Upper lobe of left lung (tissue), 6 donors: ENCODE results near the gene GPR153. TPM values are rescaled to one million over a fixed set of nuclear protein-coding genes. Genes with fewer than 3 reads are reported as not detected.

Source experiments
- ATAC-seq, 2 donors: fragments of 200-7000 bp; cut with Tn5 transposase; one replicate each; pipeline ENCODE4 v1.9.1; 2022; ENCODE audit warnings: mild to moderate bottlenecking in 2 of 2, moderate library complexity in 2 of 2; ENCODE audit not compliant: low FRiP score in 2 of 2
- DNase-seq, 2 donors: peaks; one replicate each; pipeline ENCODE4 v3.0.0-alpha.2; 2019 to 2020
- H3K27ac ChIP-seq, 4 donors: fragments of 200-600 bp; sonication (generic); one replicate each; pipeline ENCODE4 v1.5.1; 2016 to 2019
- H3K27me3 ChIP-seq, 4 donors: fragments of 200-600 bp; sonication (generic); one replicate each; pipeline ENCODE4 v1.5.1; 2017 to 2019
- H3K36me3 ChIP-seq, 4 donors: fragments of 200-600 bp; sonication (generic); one replicate each; pipeline ENCODE4 v1.5.1; 2016 to 2019
- H3K4me1 ChIP-seq, 4 donors: fragments of 200-600 bp; sonication (generic); one replicate each; pipeline ENCODE4 v1.5.1; 2018 to 2019
- H3K4me3 ChIP-seq, 4 donors: fragments of 200-600 bp; sonication (generic); one replicate each; pipeline ENCODE4 v1.5.1; 2017 to 2019; ENCODE audit warnings: mild to moderate bottlenecking in 2 of 4, moderate library complexity in 1 of 4
- H3K9me3 ChIP-seq, 4 donors: fragments of 200-600 bp; sonication (generic); one replicate each; pipeline ENCODE4 v1.5.1; 2018 to 2019
- CTCF ChIP-seq, 6 experiments: fragments of 450-650 bp in 4 of 6; fragments of 200-600 bp in 2 of 6; sonication (generic) in 2 of 6; IDR thresholded peaks; one replicate each; pipeline ENCODE4 v1.5.1; 2016 to 2019; ENCODE audit warnings: antibody characterized with exemption in 6 of 6
- EP300 ChIP-seq, 4 donors: sonication (generic); formaldehyde crosslinking; IDR thresholded peaks; one replicate each; pipeline ENCODE4 v1.5.1; 2017; ENCODE audit warnings: antibody characterized with exemption in 4 of 4, control low read depth in 2 of 4
- POLR2A ChIP-seq, 4 donors: fragments of 450-650 bp; IDR thresholded peaks; one replicate each; pipeline ENCODE4 v1.5.1; 2016 to 2017; ENCODE audit warnings: antibody characterized with exemption in 4 of 4, mild to moderate bottlenecking in 2 of 4
- POLR2AphosphoS5 ChIP-seq, 2 donors: sonication (generic); formaldehyde crosslinking; IDR thresholded peaks; one replicate each; pipeline ENCODE4 v1.5.1; 2017; ENCODE audit warnings: antibody characterized with exemption in 2 of 2
- WGBS, 2 donors: methylation state at CpG; one replicate each; pipeline ENCODE4 v1.1.5; 2017 to 2018; 5-methylcytosine and 5-hydroxymethylcytosine counted together
- total RNA-seq, 6 donors: library from RNA; depleted of rRNA in 4 of 6; stranded (reverse); fragments of >200 nt in 4 of 6; gene quantifications; one replicate each; pipeline versions ENCODE4 v1.1.0 to v1.2.1, GENCODE V29; 2016 to 2021
- donor health status: DM: no; HTN: no; CAD: no; lungs with moderate emphysema.
- donor health status: DM: no; HTN: yes; CAD: no; lungs with severe emphysema.

Gene GPR153
- total RNA-seq, 6 donors from 2014 or later: 2.4 to 25.7 (median 12.5) TPM

DNA sequence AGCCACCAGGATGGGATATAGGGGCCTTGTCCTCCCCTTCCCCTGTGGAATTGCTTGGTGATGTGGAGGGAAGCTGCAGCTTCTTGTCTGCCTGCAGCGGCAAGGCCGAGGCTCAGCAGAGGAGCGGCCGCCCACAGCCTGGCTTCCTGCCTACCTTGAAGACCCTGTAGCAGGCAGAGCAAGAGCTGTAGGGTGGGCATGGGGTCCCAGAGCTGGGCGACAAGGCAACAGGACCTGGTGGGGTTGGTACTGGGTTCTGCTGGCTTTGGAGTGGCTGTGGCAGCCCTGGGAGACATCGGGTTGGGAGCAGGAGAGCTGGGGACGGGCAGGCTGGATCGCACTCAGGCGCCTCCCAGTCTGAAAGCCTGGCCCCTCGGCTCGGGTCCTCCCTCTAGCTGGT, 5.7 kb upstream of the GPR153 start:
- Histone ChIP-seq H3K9me3 (no peaks in the 10 kb centered on the region), H3K27me3 (peaks cover 0 to 3% (median 0%) of the 10 kb centered on the region in 4 donors), H3K27ac (no peak overlapping the region), H3K4me3 (no peak overlapping the region), H3K36me3 (no peaks in the 10 kb centered on the region), H3K4me1 (peaks cover 2 to 11% (median 3%) of the 10 kb centered on the region in 4 donors)
- TF ChIP-seq EP300 (IDR thresholded peaks at IDR 0.05): no peak
- no peak for TF ChIP-seq POLR2A (IDR thresholded peaks at IDR 0.05)
- no peak for TF ChIP-seq CTCF (IDR thresholded peaks at IDR 0.05)
- TF ChIP-seq POLR2AphosphoS5 (IDR thresholded peaks at IDR 0.05): no peak
- peak in 1 of 2 donors; percentile 70 for DNase-seq
- ATAC-seq: no peak
- WGBS, 2 donors: 79 to 85% methylated on average over 11 of the region's 11 CpGs

GRCh38 chr1:6265151-6265550, 4.3 kb upstream of the GPR153 start:
- H3K27ac ChIP-seq: no peak overlapping the region
- WGBS, 2 donors: 88 to 100% methylated on average over 4 to 14 of the region's 15 CpGs
- H3K4me3 ChIP-seq: no peak overlapping the region
- H3K36me3 ChIP-seq: no peaks in the 10 kb centered on the region
- H3K4me1 ChIP-seq: peaks cover 13 to 17% (median 15%) of the 10 kb centered on the region in 4 donors
- no peak for DNase-seq
- H3K27me3 ChIP-seq: peaks cover 0 to 9% (median 3%) of the 10 kb centered on the region in 4 donors
- no peak for ATAC-seq
- no peak for TF ChIP-seq CTCF (IDR thresholded peaks at IDR 0.05)
- no peak for TF ChIP-seq POLR2AphosphoS5 (IDR thresholded peaks at IDR 0.05)
- no peak for TF ChIP-seq POLR2A (IDR thresholded peaks at IDR 0.05)
- no peak for TF ChIP-seq EP300 (IDR thresholded peaks at IDR 0.05)
- no peaks in the 10 kb centered on the region for H3K9me3 ChIP-seq

- H3K36me3 ChIP-seq: no peaks in the 10 kb centered on the region
- DNase-seq (no peak), ATAC-seq (no peak)
- peaks cover 22 to 28% (median 25%) of the 10 kb centered on the region in 4 donors for H3K4me1 ChIP-seq
- 73 to 78% methylated on average over 7 of the region's 7 CpGs for WGBS, 2 donors
- H3K9me3 ChIP-seq: no peaks in the 10 kb centered on the region
- H3K27ac ChIP-seq: peak overlapping the region in 2 of 4 donors; percentile 8 to 56
- no peak for TF ChIP-seq POLR2A (IDR thresholded peaks at IDR 0.05)
- no peak for TF ChIP-seq CTCF (IDR thresholded peaks at IDR 0.05)
- TF ChIP-seq EP300 (IDR thresholded peaks at IDR 0.05): no peak
- TF ChIP-seq POLR2AphosphoS5 (IDR thresholded peaks at IDR 0.05): no peak
- H3K27me3 ChIP-seq: peaks cover 0 to 9% (median 5%) of the 10 kb centered on the region in 4 donors
- no peak overlapping the region for H3K4me3 ChIP-seq
Observed at GRCh38 chr1:6263716-6264115, 2.8 kb upstream of the GPR153 start.

DNA sequence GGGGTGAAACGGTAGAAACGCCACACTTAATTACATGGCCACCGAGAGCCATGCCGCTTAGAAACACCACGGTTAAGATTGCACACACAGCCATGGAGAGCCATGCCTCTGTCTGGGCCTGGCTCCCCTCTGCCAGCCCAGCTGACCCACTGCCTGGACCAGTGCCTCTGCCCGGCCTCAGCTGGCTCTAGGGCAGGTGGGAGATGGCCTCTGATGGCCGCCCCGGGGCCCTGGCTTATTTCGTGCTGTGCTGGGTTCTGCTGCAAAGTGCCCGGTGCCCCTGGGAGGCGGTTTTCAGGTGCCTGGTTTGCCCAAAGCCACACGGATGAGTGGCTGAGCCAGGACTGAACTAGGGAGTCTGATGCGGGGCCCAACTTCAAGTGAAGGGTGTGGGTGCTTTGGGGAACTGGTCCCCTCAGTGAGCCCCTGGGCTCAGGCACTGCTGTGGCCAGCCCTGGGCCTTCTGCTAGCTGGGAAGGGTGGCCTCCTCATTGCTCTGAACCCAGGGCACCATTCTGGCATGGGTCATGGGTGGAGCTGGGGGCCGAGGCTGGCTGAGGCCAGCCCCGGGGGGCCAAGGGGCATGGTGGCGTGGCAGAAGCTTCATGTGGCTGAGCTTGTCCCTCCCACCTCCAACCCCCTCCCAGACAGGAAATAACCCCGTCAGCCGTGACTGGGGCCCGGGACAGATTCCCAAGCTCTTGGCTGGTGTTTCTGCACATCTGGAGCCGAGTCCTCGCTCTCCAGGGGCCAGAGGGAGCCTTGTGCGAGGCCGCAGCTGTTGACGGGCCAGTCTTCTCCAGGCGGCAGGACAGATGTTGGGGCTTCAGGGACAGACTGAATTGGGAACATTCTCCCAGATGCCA, 1.9 kb upstream of the GPR153 start:
- peak in 1 of 2 donors; percentile 25 for TF ChIP-seq POLR2AphosphoS5 (IDR thresholded peaks at IDR 0.05)
- no peak for TF ChIP-seq EP300 (IDR thresholded peaks at IDR 0.05)
- TF ChIP-seq CTCF (IDR thresholded peaks at IDR 0.05): no peak
- no peak for TF ChIP-seq POLR2A (IDR thresholded peaks at IDR 0.05)
- H3K9me3 ChIP-seq: no peaks in the 10 kb centered on the region
- DNase-seq: peak in 1 of 2 donors; percentile 72
- WGBS, 2 donors: 79% methylated on average over 22 of the region's 25 CpGs; no CpG with 5 or more reads in 1 of the 2 donors
- H3K4me3 ChIP-seq: no peak overlapping the region
- no peaks in the 10 kb centered on the region for H3K36me3 ChIP-seq
- H3K27me3 ChIP-seq: peaks cover 0 to 9% (median 5%) of the 10 kb centered on the region in 4 donors
- H3K4me1 ChIP-seq: peaks cover 22 to 28% (median 25%) of the 10 kb centered on the region in 4 donors
- H3K27ac ChIP-seq: peak overlapping the region; percentile 3 to 82 (median 68)
- ATAC-seq: peak in 1 of 2 donors; percentile 28
